ENCODE results near the gene RETREG3. TPM values are rescaled to one million over a fixed set of nuclear protein-coding genes. Genes with fewer than 3 reads are reported as not detected.
"Not testable (repeated sequence)": the region's sequence is repeated elsewhere in the genome, so short reads cannot be mapped to it uniquely, and the experiment has no call there.

The RETREG3 gene
- total RNA-seq, 2 donors from 2014 or later = 36.9 to 42.0 TPM

DNA sequence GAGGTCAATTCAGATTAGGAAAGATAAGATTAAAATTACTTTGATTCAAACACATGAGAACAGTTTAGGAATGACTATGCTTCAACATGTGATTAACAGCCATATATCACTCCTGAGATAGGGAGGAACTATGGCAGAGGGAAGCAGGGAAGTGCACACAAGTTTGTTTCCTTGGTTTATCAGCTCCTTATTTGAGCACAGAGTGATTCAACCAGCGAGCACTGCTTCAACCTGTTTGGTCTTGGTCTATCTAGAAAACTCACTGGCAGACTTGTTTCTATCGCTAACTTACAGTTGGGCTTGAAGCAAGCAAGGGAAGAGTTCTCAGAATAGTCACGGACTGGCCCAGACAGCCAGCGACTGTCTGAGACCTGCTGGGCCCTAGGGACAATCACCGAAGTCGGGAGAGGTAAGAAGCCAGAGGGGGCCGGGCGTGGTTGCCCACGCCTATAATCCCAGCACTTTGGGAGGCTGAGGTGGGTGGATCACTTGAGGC is 23.8 kb upstream of the RETREG3 start:
- DNase-seq (peak in 3 of 4 donors; percentile 47 to 64 (median 61)), ATAC-seq (peak; percentile 39)
- Histone ChIP-seq H3K27ac (peak overlapping the region; percentile 69 to 85 (median 77)), H3K4me1 (peaks cover 49% of the 10 kb centered on the region), H3K9me3 (no peaks in the 10 kb centered on the region), H3K36me3 (replicated peaks in 1 of 2; ENCODE audit: insufficient read depth in 1 of 2, low read depth in 2 of 2) (no peaks in the 10 kb centered on the region), H3K4me3 (no peak overlapping the region), H3K27me3 (no peaks in the 10 kb centered on the region)
- TF ChIP-seq POLR2A (IDR thresholded peaks at IDR 0.05) = peak in 2 of 3 donors; percentile 41 to 55
- TF ChIP-seq, protein P1, sequence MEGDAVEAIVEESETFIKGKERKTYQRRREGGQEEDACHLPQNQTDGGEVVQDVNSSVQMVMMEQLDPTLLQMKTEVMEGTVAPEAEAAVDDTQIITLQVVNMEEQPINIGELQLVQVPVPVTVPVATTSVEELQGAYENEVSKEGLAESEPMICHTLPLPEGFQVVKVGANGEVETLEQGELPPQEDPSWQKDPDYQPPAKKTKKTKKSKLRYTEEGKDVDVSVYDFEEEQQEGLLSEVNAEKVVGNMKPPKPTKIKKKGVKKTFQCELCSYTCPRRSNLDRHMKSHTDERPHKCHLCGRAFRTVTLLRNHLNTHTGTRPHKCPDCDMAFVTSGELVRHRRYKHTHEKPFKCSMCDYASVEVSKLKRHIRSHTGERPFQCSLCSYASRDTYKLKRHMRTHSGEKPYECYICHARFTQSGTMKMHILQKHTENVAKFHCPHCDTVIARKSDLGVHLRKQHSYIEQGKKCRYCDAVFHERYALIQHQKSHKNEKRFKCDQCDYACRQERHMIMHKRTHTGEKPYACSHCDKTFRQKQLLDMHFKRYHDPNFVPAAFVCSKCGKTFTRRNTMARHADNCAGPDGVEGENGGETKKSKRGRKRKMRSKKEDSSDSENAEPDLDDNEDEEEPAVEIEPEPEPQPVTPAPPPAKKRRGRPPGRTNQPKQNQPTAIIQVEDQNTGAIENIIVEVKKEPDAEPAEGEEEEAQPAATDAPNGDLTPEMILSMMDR (IDR thresholded peaks at IDR 0.05) = no peak
- WGBS, 2 donors = 62 to 65% methylated on average over 9 of the region's 9 CpGs
- intact Hi-C loops (cut with DNase I) = no loop called here

DNA sequence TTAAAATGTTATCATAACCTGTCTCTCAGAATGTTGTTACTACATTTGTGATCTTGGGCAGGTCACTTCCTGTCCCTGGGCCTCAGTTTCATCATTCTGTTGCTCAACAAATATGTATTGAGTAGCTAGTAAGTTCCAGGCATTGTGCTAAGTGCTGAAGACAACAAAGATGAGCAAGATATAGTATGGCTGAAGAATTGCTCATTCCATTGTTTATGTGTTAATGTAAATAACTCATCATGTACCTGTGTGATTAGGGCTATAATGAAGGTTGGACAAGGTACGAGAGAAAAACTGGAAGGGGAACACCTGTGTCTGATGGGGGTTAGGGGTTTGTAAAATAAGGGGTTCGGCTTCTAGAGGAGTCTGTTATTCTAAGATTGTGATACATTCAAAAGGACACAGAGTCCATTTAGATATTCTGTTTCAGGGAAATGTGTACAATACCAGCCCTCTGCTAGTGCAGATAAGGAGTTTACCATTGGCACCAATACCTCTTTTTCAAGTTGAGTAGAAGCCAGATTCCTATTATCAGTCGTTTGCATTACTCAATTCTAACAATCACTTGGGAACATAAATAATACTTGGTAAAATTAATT is 20.3 kb upstream of the RETREG3 start:
- H3K27ac ChIP-seq = peak overlapping the region; percentile 73 to 85 (median 80)
- H3K36me3 ChIP-seq (replicated peaks in 1 of 2; ENCODE audit: insufficient read depth in 1 of 2, low read depth in 2 of 2) = no peaks in the 10 kb centered on the region
- intact Hi-C loops (cut with DNase I) = no loop called here
- H3K27me3 ChIP-seq = no peaks in the 10 kb centered on the region
- no peak overlapping the region for H3K4me3 ChIP-seq
- ATAC-seq (peak; percentile 84), DNase-seq (peak in 3 of 4 donors; percentile 42 to 66 (median 48))
- TF ChIP-seq, protein P1 (IDR thresholded peaks at IDR 0.05) = no peak
- no peak for TF ChIP-seq POLR2A (IDR thresholded peaks at IDR 0.05)
- H3K4me1 ChIP-seq = peaks cover 81% of the 10 kb centered on the region
- H3K9me3 ChIP-seq = no peaks in the 10 kb centered on the region
- 17 to 26% methylated on average over 3 of the region's 3 CpGs for WGBS, 2 donors

DNA sequence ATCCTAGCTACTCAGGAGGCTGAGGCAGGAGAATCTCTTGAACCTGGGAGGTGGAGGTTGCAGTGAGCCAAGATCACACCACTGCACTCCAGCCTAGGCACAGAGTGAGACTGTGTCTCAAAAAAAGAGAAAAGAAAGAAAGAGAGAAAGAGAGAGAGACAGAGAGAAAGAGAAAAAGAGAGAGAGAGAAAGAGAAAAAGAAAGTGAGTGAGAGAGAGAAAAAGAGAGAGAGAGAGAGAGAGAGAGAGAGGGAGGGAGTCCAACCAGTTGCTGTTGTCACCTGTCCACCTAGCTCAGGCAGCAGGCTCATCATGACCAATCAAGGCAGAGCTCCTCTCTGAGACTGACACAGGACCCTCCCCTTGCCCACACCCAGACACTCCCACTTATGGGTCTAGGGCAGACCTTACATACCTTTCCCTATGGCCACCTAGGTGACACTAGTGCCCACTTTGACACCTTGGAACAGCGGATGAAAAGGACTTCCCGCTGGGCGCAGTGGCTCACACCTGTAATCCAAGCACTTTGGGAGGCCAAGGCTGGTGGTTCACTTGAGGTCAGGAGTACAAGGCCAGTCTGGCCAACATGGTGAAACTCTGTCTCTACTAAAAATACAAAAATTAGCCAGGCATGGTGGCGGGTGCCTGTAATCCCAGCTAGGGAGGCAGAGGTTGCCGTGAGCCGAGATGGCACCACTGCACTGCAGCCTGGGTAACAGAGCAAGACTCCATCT is 18.0 kb upstream of the RETREG3 start:
- intact Hi-C loops (cut with DNase I); H3K36me3 ChIP-seq (replicated peaks in 1 of 2; ENCODE audit: insufficient read depth in 1 of 2, low read depth in 2 of 2); H3K9me3 ChIP-seq; H3K27me3 ChIP-seq; ATAC-seq; H3K4me3 ChIP-seq: not testable (repeated sequence)
- 90% methylated on average over 5 to 6 of the region's 6 CpGs for WGBS, 2 donors
- Histone ChIP-seq H3K4me1 (peaks cover 87% of the 10 kb centered on the region), H3K27ac (peak overlapping the region in 2 of 4 donors; percentile 17 to 47)
- DNase-seq = peak in 1 of 4 donors; percentile 31

DNA sequence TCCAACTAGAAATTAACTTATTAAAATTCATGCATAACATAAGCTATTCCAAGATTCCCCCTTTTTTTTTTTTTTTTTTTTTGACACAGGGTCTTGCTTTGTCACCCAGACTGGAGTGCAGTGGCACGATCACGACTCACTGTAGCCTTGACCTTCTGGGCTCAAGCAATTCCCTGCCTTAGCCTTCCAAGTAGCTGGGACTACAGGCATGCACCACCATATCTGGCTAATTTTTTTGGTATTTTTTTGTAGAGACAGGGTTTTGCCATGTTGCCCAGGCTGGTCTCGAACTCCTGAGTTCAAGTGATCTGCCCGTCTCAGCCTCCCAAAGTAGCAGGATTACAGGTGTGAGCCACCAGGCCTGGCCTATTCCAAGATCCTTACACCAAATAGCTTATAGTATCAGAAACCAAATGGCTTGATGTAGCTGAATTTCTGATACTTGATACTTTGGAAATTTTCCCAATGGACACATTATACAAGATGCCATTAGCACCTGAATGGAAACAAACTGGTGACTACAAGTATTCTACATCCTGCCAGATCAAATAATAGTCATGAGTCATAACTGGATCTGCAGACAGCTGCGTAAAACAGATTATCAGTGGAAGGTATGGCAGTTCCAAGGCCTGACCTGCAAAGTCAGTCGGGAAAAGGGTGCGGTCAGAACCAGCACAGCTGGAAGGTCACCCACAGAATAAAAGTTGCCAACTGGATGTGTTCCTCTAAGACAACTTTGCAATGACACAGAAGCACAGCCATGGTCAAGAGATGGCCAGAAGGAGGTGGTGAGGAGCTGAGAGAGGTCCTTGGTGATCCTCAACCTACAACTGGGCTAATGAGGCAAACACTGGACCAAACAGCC is 14.8 kb upstream of the RETREG3 start:
- Histone ChIP-seq H3K4me3 (no peak overlapping the region), H3K27me3 (no peaks in the 10 kb centered on the region), H3K4me1 (peaks cover 92% of the 10 kb centered on the region), H3K27ac (peak overlapping the region; percentile 81 to 86 (median 84)), H3K9me3 (no peaks in the 10 kb centered on the region), H3K36me3 (replicated peaks in 1 of 2; ENCODE audit: insufficient read depth in 1 of 2, low read depth in 2 of 2) (no peaks in the 10 kb centered on the region)
- WGBS, 2 donors = 40 to 43% methylated on average over 7 of the region's 7 CpGs
- TF ChIP-seq POLR2A (IDR thresholded peaks at IDR 0.05) = peak in 2 of 3 donors; percentile 37 to 48
- TF ChIP-seq, protein P1 (IDR thresholded peaks at IDR 0.05) = peak in 2 of 7 experiments; percentile 33
- ATAC-seq (peak; percentile 98), DNase-seq (peak; percentile 84 to 94 (median 91))
- intact Hi-C loops (cut with DNase I) = no loop called here

DNA sequence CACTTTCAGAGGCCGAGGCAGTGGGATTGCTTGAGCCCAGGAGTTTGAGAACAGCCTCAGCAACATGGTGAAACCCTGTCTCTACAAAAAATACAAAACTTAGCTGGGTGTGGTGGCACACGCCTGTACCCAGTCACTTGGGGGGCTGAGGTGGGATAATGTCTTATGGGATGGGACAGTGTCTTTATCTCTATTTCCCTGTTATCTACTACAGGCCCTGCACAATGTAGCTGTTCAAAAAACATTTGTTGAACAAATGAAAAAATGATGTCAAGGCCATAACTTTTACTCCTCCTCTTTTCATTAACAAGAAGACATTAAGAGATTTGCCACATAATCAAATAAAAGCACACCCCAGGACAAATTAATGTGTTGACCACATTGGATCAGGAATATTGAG is 14.1 kb upstream of the RETREG3 start:
- ATAC-seq = no peak
- peaks cover 92% of the 10 kb centered on the region for H3K4me1 ChIP-seq
- intact Hi-C loops (cut with DNase I) = no loop called here
- TF ChIP-seq POLR2A (IDR thresholded peaks at IDR 0.05) = no peak
- TF ChIP-seq, protein P1 (IDR thresholded peaks at IDR 0.05) = no peak
- peak overlapping the region in 3 of 4 donors; percentile 81 to 85 (median 82) for H3K27ac ChIP-seq
- no peak overlapping the region for H3K4me3 ChIP-seq
- no peak for DNase-seq
- H3K9me3 ChIP-seq = no peaks in the 10 kb centered on the region
- no peaks in the 10 kb centered on the region for H3K27me3 ChIP-seq
- 86 to 100% methylated on average over 2 of the region's 2 CpGs for WGBS, 2 donors
- H3K36me3 ChIP-seq (replicated peaks in 1 of 2; ENCODE audit: insufficient read depth in 1 of 2, low read depth in 2 of 2) = no peaks in the 10 kb centered on the region

DNA sequence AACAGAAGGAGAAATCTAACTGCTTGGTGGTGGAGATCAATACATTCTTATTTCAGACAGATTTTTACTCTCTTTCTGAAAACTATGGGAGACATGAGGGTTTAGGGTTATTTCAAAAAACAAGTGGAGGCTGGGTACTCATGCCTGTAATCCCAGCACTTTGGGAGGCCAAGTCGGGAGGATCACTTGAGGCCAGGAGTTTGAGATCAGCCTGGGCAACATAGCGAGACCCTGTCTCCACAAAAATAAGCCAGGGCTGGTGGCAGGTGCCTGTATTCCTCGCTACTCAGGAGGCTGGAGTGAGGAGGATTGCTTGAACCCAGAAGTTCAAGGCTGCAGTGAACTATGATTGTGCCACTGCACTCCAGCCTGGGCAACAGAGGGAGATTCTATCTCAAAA is 12.8 kb upstream of the RETREG3 start:
- 92 to 100% methylated on average over 3 of the region's 3 CpGs for WGBS, 2 donors
- intact Hi-C loops (cut with DNase I) = not testable (repeated sequence)

More for the DNA sequence above, 12.8 kb upstream of the RETREG3 start:
- Histone ChIP-seq H3K27ac (peak overlapping the region in 2 of 4 donors; percentile 21 to 34), H3K4me1 (peaks cover 91% of the 10 kb centered on the region)
- H3K4me3 ChIP-seq; H3K9me3 ChIP-seq; H3K27me3 ChIP-seq; DNase-seq; ATAC-seq; H3K36me3 ChIP-seq (replicated peaks in 1 of 2; ENCODE audit: insufficient read depth in 1 of 2, low read depth in 2 of 2): not testable (repeated sequence)

Data from body of pancreas (tissue), 4 donors.